B cell (primary cell): ENCODE measurements around the gene CNTN4.

Experiments used
- CTCF ChIP-seq: fragments of 200-600 bp; IDR thresholded peaks from one replicate; pipeline ENCODE4 v1.8.0; 2022; ENCODE audit warnings: antibody characterized with exemption, mild to moderate bottlenecking
- EZH2 ChIP-seq: IDR thresholded peaks from 2 replicates; pipeline ENCODE4 v1.6.1; 2012; ENCODE audit warnings: borderline replicate concordance, low read depth, mild to moderate bottlenecking, moderate library complexity, low read length; ENCODE audit not compliant: insufficient read depth, poor library complexity, severe bottlenecking

GRCh38 chr3:2218375-2218774, 119.7 kb downstream of the CNTN4 start:
- TF ChIP-seq CTCF (no peak), EZH2 (no peak)
